Activated naive CD8-positive, alpha-beta T cell treated with anti-CD3 and anti-CD28 coated beads, Interleukin-2, amount 50 U/mL, for 24 hours (primary cell): ENCODE results near the gene MED29.
A peak's percentile ranks its signal among the peaks of the same experiment; 100 is the strongest.

Experiments
- ATAC-seq: fragments of 150-1000 bp; cut with Tn5 transposase; one replicate; pipeline ENCODE4 v1.10.0; 2021
- DNase-seq: peaks from one replicate; pipeline ENCODE4 v3.0.0; 2021
- H3K27ac Mint-ChIP-seq: one replicate; pipeline ENCODE4 v1.8.0; 2021; ENCODE audit warnings: mild to moderate bottlenecking, mixed read lengths
- H3K27me3 Mint-ChIP-seq: one replicate; pipeline ENCODE4 v1.8.0; 2021; ENCODE audit warnings: mixed read lengths
- H3K36me3 Mint-ChIP-seq: one replicate; pipeline ENCODE4 v1.8.0; 2021; ENCODE audit warnings: low read depth, mixed read lengths
- H3K4me1 Mint-ChIP-seq: one replicate; pipeline ENCODE4 v1.8.0; 2021; ENCODE audit warnings: mixed read lengths
- H3K4me3 Mint-ChIP-seq: one replicate; pipeline ENCODE4 v1.8.0; 2021; ENCODE audit warnings: mild to moderate bottlenecking, moderate library complexity, mixed read lengths
- H3K9me3 Mint-ChIP-seq: one replicate; pipeline ENCODE4 v1.8.0; 2021; ENCODE audit warnings: mixed read lengths

MED29 gene

DNA sequence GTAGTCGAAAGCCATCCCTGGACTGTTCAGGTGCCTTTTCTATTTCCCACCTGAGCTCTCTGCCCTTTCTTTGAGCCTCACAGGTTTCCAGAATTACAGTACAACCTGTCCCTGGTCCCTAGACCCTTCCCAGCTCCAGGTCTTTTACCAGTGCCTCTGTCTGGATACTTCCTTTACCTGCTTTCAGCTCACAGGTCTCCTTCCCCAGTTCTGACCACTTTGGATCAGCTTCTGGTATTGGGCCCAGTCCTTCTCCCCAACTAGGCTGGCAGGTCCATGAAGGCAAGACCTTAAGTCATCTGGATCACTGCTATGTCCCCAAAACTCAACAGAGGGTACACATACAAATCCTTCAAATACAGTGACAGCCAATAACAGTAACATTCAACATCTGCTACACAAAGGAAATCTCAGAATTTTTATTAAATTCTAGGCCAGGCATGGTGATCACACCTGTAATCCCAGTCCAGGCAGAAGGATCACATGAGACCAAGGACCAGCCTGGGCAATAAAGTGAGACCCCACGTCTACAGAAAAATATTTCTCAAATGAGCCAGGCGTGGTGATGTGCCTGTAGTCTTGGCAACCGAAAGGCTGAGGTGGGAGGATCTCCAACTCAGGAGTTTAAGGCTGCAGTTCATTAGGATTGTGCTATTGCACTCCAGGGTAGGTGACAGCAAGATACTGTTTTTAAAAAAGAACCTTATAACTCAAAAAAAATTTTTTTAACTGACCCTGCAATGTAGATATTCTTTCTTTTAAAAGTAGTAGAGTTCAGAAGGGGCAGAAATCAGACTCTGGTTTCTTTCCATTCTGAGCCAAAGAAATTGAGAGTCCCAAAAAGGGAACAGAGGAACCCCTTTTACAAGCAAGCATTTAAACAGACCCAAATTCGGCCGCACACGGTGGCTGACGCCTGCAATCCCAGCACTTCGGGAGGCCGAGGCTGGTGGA, 43.2 kb downstream of the MED29 start:
- peak overlapping the region; percentile 100 for H3K4me3 Mint-ChIP-seq
- peaks cover 41% of the 10 kb centered on the region for H3K36me3 Mint-ChIP-seq
- no peak for DNase-seq
- no peaks in the 10 kb centered on the region for H3K9me3 Mint-ChIP-seq
- H3K27me3 Mint-ChIP-seq, result peaks cover 5% of the 10 kb centered on the region
- peak overlapping the region; percentile 99 for H3K27ac Mint-ChIP-seq
- no peak for ATAC-seq
- peaks cover 57% of the 10 kb centered on the region for H3K4me1 Mint-ChIP-seq

DNA sequence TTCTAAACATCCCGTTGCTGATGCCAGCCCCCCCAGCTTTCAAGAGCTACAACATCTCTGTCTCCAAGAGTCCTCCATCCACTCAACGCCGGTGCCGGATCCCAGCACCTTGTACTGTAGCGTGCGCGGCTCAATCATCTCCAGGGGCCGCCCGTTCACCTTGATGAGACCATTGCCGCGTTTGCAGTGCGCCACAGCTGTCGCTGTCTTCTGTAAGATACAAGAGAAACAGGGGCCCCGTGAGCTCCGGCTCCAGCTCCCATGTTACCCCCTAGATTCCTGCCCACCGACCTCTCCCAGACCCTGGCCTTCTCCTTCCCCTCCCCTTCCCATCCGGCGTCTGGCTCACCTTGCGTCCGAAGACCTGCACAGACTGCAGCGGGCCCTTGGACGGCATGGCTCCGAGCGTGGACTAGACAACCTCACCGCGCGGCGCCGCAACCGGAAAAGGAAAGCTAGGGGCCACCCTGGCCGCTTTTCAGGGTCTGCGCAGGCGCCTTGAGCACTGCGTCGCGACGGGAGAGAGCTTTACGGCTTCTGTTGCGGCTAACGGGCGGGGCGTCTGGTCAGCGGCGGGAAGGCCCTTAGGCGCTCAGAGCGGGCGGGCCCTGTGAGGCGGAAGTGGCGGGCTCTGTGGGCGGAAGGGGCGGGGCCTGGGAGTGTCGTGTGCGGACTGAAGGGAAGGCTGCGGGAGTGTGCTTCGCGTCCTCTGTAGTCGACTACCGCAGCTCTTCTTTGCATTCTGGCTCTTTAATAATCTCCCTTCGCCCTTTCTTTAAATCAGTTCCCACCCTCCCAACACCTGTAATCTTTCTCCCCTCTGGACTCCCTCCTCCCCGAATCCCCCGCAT, 44.5 kb downstream of the MED29 start, which contains the start of gene RPS16:
Gene RPS16 (minus strand): TSS at position 451 of the 851 bp plus-strand sequence. CDS start 54 bp downstream, at position 397.
- Mint-ChIP-seq H3K4me3 (peak within 1 kb of the TSS; percentile 100), H3K27ac (peak within 1 kb of the TSS; percentile 99), H3K27me3 (peaks cover 5% of the 10 kb centered on the region), H3K9me3 (no peaks in the 10 kb centered on the region), H3K4me1 (peaks cover 60% of the 10 kb centered on the region), H3K36me3 (peaks cover 41% of the 10 kb centered on the region)
- peak; percentile 85 for ATAC-seq
- peak; percentile 100 for DNase-seq

DNA sequence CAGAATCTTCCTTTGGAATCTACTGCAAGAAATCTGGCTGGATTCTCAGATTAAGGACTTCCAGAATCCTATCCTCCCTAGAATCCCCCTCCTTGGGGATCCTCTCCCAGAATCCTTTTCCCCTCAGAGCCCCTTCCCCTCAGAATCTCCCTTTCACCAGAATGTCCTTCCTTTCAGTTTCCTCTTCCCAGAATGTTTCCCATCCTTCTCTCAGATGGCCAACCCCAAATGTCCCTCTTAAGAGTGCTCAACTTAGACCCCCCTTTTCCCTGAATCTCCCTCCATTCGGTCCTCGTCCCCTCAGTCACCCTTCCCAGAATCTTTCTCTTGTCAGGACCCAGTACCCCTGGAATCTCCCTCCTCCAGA, 45.2 kb downstream of the MED29 start:
- ATAC-seq, result no peak
- Mint-ChIP-seq H3K4me3 (peak overlapping the region; percentile 100), H3K27me3 (peaks cover 5% of the 10 kb centered on the region), H3K36me3 (peaks cover 35% of the 10 kb centered on the region), H3K27ac (peak overlapping the region; percentile 99), H3K4me1 (peaks cover 56% of the 10 kb centered on the region), H3K9me3 (no peaks in the 10 kb centered on the region)
- no peak for DNase-seq

DNA sequence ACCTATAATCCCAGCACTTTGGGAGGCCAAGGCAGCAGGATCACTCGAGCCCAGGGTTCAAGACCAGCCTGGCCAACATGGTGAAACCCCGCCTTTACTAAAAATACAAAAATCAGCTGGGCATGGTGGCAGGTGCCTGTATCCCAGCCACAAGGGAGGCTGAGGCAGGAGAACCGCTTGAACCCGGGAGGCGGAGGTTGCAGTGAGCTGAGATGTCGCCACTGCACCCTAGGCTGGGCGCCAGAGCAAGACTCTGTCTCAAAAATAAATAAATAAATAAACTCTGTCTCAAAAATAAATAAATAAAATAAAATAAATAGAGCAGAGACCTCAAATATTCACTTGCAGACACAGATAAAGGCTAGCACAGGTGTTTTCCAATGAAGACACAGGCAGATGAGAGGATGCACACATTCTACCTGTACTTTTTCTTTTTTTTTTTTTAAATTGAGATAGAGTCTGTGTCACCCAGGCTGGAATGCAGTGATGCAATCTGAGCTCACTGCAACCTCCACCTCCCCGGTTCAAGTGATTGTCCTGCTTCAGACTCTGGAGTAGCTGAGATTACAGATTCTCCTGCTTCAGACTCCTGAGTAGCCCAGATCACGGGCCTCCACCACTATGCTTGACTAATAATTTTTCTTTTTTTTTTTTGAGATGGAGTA, 47.2 kb downstream of the MED29 start:
- peaks cover 23% of the 10 kb centered on the region for H3K36me3 Mint-ChIP-seq
- ATAC-seq (no peak), DNase-seq (no peak)
- H3K27ac Mint-ChIP-seq, result no peak overlapping the region
- no peaks in the 10 kb centered on the region for H3K9me3 Mint-ChIP-seq
- H3K4me1 Mint-ChIP-seq, result peaks cover 43% of the 10 kb centered on the region
- H3K27me3 Mint-ChIP-seq, result peaks cover 5% of the 10 kb centered on the region
- H3K4me3 Mint-ChIP-seq, result no peak overlapping the region

- DNase-seq (no peak), ATAC-seq (no peak)
- Mint-ChIP-seq H3K4me1 (peaks cover 56% of the 10 kb centered on the region), H3K27me3 (no peaks in the 10 kb centered on the region), H3K36me3 (peaks cover 42% of the 10 kb centered on the region), H3K4me3 (peak overlapping the region; percentile 99), H3K27ac (peak overlapping the region; percentile 99), H3K9me3 (no peaks in the 10 kb centered on the region)
These were observed 53.5 kb downstream of the MED29 start for GRCh38 chr19:39444598-39445195.

GRCh38 chr19:39445196-39446111, 54.3 kb downstream of the MED29 start, which contains the start of gene SUPT5H:
TSS of gene SUPT5H (plus strand) at chr19:39445582. CDS start at chr19:39445891, 309 bp downstream.
- Mint-ChIP-seq H3K36me3 (peaks cover 45% of the 10 kb centered on the region), H3K27ac (peak within 1 kb of the TSS; percentile 99), H3K4me3 (peak within 1 kb of the TSS; percentile 99), H3K9me3 (no peaks in the 10 kb centered on the region), H3K4me1 (peaks cover 57% of the 10 kb centered on the region), H3K27me3 (no peaks in the 10 kb centered on the region)
- ATAC-seq (peak; percentile 93), DNase-seq (peak; percentile 96)

DNA sequence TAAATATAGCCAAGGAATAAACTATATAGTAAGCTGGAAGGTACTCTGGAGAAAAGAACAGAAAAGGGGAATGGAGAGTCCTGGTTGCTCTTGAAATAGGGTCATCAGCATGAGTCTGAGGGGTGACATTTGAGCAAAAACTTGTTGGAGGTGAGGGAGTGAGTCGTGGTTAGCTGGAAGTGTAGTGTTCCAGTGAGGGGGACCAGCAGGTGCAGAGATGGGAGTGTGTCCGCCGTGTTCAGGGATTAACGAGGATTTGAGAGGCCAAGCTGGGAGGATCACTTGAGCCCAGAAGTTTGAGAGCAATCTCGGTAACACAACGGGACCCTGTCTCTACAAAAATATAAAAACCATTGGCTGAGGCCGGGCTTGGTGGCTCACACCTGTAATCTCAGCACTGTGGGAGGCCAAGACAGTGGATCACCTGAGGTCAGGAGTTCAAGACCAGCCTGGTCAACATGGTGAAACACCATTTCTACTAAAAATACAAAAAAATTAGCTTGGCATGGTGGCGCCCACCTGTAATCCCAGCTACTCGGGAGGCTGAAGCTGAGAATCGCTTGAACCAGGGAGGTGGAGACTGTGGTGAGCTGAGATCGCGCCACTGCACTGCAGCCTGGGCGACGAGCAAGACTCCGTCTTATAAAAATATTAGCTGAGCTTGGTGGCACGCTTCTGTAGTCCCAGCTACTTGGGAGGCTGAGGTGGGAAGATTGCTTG, 55.3 kb downstream of the MED29 start:
- peak overlapping the region; percentile 99 for H3K27ac Mint-ChIP-seq
- H3K27me3 Mint-ChIP-seq, result no peaks in the 10 kb centered on the region
- DNase-seq, result no peak
- peak overlapping the region; percentile 99 for H3K4me3 Mint-ChIP-seq
- ATAC-seq, result no peak
- H3K4me1 Mint-ChIP-seq, result peaks cover 62% of the 10 kb centered on the region
- peaks cover 49% of the 10 kb centered on the region for H3K36me3 Mint-ChIP-seq
- H3K9me3 Mint-ChIP-seq, result no peaks in the 10 kb centered on the region

GRCh38 chr19:39448271-39448670, 57.1 kb downstream of the MED29 start:
- peaks cover 73% of the 10 kb centered on the region for H3K4me1 Mint-ChIP-seq

DNA sequence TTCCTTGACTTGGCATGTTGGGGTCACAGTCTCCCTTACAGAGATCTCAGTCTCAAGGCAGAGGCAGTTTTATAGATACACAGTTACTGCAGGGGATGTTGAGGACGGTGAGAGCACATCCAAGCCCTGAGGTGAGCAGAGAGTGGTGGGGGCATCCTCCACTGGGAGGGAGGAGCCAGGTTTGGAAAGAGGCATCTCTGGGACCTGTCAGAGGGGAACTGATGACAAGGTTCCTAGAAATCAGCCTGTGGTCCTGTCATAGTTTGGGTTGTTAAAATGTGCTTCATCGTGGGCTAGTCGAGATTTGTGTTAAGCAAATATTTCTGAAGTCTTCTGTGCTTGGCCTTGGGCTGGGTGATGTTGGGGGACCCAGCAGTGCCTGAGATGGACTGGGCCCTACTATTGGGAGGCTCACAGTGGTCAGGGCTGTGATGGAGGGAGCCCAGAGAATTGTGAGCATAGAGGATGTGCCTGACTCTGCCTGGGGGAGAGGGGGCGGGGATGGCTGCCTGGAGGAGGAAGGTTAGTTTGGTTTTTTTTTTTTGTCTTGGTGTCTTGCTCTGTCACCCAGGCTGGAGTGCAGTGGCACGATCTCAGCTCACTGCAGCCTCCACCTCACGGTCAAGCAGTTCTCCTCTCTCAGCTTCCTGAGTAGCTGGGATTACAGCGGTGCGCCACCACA, 58.1 kb downstream of the MED29 start:
- Mint-ChIP-seq H3K9me3 (no peaks in the 10 kb centered on the region), H3K36me3 (peaks cover 71% of the 10 kb centered on the region), H3K27me3 (no peaks in the 10 kb centered on the region), H3K27ac (peak overlapping the region; percentile 99), H3K4me1 (peaks cover 69% of the 10 kb centered on the region), H3K4me3 (peak overlapping the region; percentile 99)
- DNase-seq, result no peak
- ATAC-seq, result no peak

More at GRCh38 chr19:39448271-39448670, 57.1 kb downstream of the MED29 start:
- H3K36me3 Mint-ChIP-seq, result peaks cover 63% of the 10 kb centered on the region
- no peak for ATAC-seq
- DNase-seq, result peak; percentile 48
- H3K27ac Mint-ChIP-seq, result peak overlapping the region; percentile 99
- H3K4me3 Mint-ChIP-seq, result peak overlapping the region; percentile 99
- no peaks in the 10 kb centered on the region for H3K27me3 Mint-ChIP-seq
- H3K9me3 Mint-ChIP-seq, result no peaks in the 10 kb centered on the region
